ENCODE results near the gene NEK10.
"Not testable (repeated sequence)": the region's sequence is repeated elsewhere in the genome, so short reads cannot be mapped to it uniquely, and the experiment has no call there.

NEK10 gene

GRCh38 chr3:27312044-27312668, 57.0 kb downstream of the NEK10 start:
- DNase-seq, result peak; percentile 61

GRCh38 chr3:27311400-27311799, 57.8 kb downstream of the NEK10 start:
- DNase-seq, result no peak

- DNase-seq, result no peak
These were observed 58.5 kb downstream of the NEK10 start for GRCh38 chr3:27310688-27311087.

DNA sequence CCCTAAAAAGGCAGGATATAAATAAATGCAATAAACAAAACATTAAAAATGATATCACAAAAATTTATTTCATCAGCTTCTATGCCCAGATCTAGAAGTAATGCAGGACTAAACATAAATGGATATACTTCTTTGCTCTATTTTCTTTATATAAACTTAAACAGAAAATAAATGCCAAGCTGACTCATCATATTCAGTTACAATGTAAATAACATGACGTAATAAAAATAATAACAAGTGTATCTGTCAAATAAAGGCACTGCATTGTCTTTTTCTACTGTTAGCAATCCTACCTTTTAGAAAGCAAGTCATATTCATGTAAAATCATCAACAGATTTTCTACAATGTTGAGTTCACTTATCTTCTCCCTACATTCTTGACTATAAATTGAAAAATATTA, 61.6 kb downstream of the NEK10 start:
- DNase-seq, result no peak

DNA sequence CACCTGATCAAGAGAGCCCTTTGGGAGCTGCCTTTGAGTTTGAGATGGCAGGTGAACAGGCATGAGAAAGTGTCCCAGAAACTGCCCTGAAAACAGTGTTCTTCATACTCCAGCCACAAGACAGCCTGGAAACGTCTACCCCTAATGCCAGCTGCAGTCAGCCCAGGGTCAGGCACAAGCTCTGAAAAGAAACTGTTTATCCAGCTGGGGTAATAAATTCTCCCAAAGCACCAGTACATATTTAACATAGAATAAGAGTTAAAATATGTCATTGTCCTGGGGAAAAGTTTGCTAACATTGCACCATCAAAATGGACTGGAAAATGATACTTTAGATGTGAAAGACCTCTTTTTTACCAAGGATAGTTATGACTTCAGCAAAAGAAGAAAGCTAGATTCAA, 66.3 kb downstream of the NEK10 start:
- DNase-seq, result no peak

DNA sequence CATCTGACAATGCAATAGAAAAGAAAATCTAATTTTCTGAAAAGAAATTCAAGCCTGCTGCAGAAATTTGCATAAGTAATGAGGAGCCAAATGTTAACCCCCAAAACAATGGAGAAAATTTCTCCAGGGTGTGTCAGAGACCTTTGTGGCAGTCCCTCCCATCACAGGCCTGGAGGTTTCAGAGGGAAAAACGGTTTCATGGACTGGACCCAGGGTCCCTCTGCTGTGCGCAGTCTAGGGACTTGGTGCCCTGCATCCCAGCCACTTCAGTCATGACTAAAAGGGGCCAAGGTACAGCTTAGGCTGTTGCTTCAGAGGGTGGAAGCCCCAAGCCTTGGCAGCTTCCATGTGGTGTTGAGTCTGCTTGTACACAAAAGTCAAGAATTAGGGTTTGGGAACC, 70.2 kb downstream of the NEK10 start:
- not testable (repeated sequence) for DNase-seq

GRCh38 chr3:27293939-27294338, 75.2 kb downstream of the NEK10 start:
- DNase-seq, result no peak

- no peak for DNase-seq
These were observed 78.4 kb downstream of the NEK10 start for GRCh38 chr3:27290760-27291159.

DNA sequence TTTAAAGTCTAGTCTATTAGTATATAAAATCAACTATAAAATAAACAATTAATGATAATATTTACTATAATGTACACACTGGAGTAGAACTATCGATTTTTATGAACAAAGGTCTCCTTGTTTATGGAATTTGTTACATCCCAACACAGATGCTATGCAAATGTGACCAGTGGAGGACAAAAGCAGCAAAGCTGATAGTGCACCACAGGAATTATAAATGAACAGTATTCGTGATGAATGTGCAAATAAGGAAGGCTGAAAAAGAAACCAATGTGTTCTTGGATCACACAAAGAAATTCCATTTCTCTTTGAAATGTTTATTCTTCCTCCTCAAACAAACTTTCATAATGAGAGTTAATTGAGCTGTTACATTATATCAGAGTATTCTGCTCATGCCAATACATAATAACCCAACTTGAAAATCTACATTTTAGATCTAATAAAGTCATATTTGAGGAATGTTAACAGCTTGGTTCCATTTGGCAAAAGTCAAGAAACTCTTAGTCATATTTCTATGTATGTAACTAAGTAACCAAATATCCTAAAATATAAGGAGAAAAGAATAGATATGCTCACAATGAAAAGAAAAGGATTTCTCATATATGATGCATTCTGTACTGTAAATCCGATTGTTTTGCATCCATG, 79.3 kb downstream of the NEK10 start:
- no peak for DNase-seq

GRCh38 chr3:27287052-27287451, 82.1 kb downstream of the NEK10 start:
- no peak for DNase-seq

GRCh38 chr3:27286467-27286866, 82.7 kb downstream of the NEK10 start:
- DNase-seq, result not testable (repeated sequence)

GRCh38 chr3:27285668-27286067, 83.5 kb downstream of the NEK10 start:
- DNase-seq, result no peak

DNA sequence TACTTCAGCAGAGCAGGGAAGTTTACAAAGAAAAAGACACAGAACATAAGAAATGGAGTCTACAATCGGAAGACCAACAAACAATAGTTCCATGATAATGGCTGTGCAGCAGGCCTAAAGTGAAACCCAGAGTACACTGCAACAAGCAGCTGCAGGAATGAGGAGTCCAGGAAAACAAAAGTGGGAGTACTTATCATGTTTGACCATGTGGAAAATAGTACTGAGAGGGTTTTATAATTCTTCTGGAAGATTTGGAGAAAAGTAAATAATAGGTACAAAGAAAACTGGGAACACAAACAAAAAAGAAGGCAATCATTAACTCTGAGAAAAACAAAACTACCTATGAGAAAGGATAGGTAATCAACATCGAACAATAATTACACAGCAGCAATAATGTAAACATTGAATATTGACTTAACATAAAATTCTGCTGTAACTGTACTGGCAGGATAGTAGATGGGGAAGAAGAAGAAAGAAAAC, 87.5 kb downstream of the NEK10 start:
- DNase-seq, result no peak

GRCh38 chr3:27279123-27279522, 90.1 kb downstream of the NEK10 start:
- no peak for DNase-seq

GRCh38 chr3:27278383-27279055, 90.7 kb downstream of the NEK10 start:
- DNase-seq, result no peak

- DNase-seq, result no peak
These were observed 93.7 kb downstream of the NEK10 start for GRCh38 chr3:27275441-27275990.

GRCh38 chr3:27271890-27272289, 97.3 kb downstream of the NEK10 start:
- no peak for DNase-seq

- no peak for DNase-seq
These were observed 114.3 kb downstream of the NEK10 start for GRCh38 chr3:27254896-27255295.

DNA sequence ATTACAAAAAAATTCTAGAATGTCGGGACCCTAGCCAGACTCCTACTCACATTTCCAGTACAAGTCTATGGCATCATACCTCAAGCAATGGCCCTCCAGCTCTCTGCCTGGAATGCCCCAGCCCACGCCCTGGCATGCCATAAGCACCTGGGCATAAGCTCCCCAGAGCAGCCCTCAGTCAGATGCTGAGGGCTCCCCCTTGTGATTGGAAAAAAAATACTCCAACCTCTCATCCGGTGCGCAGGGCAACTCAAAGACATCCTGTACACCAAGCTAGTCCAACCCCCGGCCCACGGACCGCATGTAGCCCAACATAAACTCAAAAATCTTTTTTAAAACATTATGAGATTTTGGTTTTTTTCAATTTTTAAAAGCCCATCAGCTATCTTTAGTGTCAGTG, 115.4 kb downstream of the NEK10 start:
- no peak for DNase-seq

DNA sequence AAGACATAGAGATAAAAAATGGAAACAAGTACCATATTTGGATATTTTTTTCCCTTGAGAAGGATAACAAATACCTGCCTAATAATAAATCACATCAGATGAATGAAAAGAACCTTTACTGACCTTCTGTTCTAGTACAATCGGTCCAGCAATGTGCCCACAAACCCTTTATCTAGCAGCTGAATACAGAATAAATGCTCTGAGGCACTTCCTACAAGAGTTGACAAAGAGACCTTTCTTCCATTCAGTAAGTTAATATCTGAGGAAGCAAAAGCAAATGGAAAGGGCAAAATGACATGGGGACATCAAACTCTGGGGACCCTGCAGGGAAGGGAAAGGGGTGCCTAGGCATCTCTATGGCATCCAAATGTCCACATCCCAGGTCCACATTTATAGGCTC, 115.8 kb downstream of the NEK10 start:
- DNase-seq, result no peak

DNA sequence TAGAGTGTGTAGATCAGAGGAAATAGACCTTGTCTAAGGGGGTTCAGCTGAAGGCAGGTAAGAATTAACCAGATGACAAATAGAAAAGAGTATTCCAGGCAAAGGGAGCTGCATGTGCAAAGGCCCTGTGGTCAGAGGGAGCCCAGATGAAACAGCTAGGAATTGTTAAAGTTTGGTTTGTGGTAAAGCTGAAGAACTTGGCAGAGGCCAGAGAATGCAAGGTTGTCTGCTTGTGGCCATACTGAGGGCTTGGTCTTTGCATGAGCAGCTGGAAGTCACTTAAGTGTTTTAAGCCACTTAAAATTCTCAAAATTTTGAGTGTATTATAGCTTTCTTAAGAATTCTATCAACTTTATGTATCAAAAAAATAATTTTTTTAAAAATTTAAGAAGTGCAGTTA, 116.5 kb downstream of the NEK10 start:
- DNase-seq, result no peak

DNA sequence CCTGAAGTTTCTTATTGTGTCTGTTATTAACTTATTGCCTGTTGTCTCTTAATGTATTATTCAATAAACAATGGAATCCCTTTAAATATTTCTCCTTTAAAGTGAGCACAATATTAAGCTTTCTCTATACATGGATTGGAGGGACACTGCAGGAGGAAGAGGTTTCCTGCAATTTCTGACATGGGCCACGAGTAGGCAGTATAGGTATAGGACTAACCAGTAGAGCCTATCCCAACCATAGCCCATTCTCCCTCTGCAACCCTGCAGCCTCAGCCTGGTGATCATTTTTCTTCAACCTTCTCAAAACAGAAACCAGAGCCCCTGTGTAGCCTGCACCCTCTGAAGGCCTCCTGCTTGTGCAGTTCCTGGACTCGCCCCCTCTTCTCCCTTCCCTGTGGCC, 124.8 kb downstream of the NEK10 start:
- DNase-seq, result no peak

- no peak for DNase-seq
These were observed 129.2 kb downstream of the NEK10 start for GRCh38 chr3:27239951-27240350.

- DNase-seq, result no peak
These were observed 140.4 kb downstream of the NEK10 start for GRCh38 chr3:27228805-27229204.

All from NCI-H2029 (cell line).